Measurements from ENCODE around the gene NOL4L. TPM values are rescaled to one million over a fixed set of nuclear protein-coding genes. Genes with fewer than 3 reads are reported as not detected.

The NOL4L gene
- total and polyA plus RNA-seq, 8 donors, result 3.8 to 54.0 (median 15.0) TPM

DNA sequence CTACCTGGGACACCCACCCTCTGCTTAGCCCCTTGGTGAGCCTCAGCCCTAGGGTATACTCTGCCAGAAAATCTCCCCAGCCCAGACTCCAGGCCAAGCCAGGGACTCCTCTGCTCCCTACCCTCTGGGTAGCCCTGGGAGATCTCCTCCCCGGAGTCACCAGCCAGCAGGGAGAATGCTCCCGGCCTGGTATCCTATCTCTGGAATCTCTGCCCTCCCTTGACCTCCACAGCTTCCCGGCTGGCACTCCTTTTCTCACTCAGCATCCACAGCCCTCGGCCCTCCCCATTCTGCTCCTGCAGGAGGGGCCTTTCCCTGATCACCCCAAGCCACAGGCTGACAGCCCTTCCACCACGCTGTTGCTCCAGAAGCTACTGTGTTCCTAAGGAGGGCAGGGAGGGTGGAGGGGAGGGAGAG, 22.6 kb downstream of the NOL4L start:
- intact Hi-C loops (cut with DNase I; ENCODE audit: low total_unique reads), result no loop called here
- peaks cover 0 to 20% (median 0%) of the 10 kb centered on the region in 3 donors for H3K27me3 ChIP-seq

DNA sequence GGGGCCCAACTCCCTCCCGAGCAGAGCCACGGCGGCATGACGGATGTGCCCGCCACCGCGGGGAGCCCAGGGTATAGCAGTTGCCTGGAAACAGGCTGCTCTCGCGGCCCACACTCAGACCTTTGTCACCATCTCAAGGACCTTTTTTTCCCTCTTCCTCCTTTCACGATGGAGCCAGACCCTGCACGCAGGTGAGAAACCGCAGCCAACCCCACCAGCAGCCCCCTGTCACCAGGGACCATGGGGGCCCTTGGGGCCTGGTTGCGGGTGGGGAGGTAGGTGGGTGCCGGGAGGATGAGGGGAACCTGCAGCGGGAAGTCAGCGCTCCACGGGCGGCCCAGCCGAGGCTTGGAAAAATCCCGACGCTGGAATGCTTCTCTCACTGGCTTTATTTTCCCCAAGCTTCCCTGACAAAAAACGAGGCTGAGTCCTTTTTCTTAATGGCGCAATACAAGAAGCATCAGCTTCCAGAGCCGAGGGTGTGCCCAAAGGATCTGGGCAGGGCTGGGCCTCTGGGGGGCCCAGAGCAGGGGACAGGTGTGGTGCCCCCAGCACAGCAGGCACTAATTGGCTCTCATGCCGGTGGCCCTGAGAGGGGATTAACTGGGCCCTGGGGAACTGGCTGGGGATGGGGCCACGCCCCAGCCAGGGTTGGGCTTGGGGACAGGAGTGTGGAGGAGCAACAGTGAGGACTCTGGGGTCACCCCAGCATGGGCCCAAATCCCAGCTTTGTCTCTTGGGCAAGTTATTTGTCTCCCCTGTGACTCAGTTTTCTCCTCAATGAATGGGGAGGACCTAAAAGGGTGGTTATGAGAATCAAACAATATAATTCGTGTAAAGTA, 23.9 kb downstream of the NOL4L start:
- intact Hi-C loops (cut with DNase I; ENCODE audit: low total_unique reads), result no loop called here
- TF ChIP-seq, protein P1, sequence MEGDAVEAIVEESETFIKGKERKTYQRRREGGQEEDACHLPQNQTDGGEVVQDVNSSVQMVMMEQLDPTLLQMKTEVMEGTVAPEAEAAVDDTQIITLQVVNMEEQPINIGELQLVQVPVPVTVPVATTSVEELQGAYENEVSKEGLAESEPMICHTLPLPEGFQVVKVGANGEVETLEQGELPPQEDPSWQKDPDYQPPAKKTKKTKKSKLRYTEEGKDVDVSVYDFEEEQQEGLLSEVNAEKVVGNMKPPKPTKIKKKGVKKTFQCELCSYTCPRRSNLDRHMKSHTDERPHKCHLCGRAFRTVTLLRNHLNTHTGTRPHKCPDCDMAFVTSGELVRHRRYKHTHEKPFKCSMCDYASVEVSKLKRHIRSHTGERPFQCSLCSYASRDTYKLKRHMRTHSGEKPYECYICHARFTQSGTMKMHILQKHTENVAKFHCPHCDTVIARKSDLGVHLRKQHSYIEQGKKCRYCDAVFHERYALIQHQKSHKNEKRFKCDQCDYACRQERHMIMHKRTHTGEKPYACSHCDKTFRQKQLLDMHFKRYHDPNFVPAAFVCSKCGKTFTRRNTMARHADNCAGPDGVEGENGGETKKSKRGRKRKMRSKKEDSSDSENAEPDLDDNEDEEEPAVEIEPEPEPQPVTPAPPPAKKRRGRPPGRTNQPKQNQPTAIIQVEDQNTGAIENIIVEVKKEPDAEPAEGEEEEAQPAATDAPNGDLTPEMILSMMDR (IDR thresholded peaks at IDR 0.05), result no peak
- Histone ChIP-seq H3K36me3 (no peaks in the 10 kb centered on the region), H3K27me3 (peaks cover 0 to 23% (median 0%) of the 10 kb centered on the region in 3 donors), H3K27ac (peak overlapping the region in 2 of 5 donors; percentile 29 to 37), H3K4me3 (no peak overlapping the region), H3K9me3 (no peaks in the 10 kb centered on the region), H3K4me1 (peaks cover 0 to 9% (median 4%) of the 10 kb centered on the region in 4 donors)
- WGBS, 5 donors, result 33 to 40% (median 34%) methylated on average over 13 to 27 of the region's 27 CpGs
- DNase-seq, result peak in 1 of 2 donors; percentile 64

More for the DNA sequence above, 22.6 kb downstream of the NOL4L start:
- Histone ChIP-seq H3K27ac (no peak overlapping the region), H3K4me3 (no peak overlapping the region), H3K36me3 (no peaks in the 10 kb centered on the region), H3K4me1 (peaks cover 0 to 9% (median 4%) of the 10 kb centered on the region in 4 donors), H3K9me3 (no peaks in the 10 kb centered on the region)
- WGBS, 5 donors, result 26 to 49% (median 34%) methylated on average over 5 of the region's 5 CpGs
- no peak for TF ChIP-seq EP300 (IDR thresholded peaks at IDR 0.05)
- TF ChIP-seq, protein P1 (IDR thresholded peaks at IDR 0.05), result no peak
- no peak for TF ChIP-seq POLR2A (IDR thresholded peaks at IDR 0.05)
- no peak for TF ChIP-seq POLR2AphosphoS5 (IDR thresholded peaks at IDR 0.05)
- DNase-seq, result no peak

DNA sequence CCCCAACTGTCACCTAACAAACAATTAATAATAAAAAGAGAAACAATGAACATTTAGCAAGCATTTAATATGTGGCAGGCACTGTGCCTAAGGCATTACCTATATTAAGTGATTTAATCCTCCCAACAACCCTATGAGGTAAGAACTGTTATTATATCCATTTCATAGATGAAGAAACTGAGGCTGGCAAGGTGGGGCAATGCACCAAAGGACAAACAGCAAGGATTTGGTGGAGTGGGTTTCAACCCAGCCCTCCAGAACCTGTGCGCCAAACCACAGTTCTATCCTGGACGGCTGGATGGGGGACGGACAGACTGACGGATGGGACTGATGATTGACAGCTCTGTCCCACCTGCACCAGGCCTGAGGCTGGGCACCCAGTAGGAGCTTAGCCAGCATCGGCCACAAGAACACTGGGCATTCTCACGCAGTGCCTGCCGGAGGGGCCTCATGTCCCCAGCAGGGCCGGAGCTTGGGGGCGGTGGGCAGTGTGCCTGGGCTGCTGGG, 24.6 kb downstream of the NOL4L start:
- no peak for DNase-seq
- peak overlapping the region in 1 of 5 donors; percentile 29 for H3K27ac ChIP-seq
- H3K9me3 ChIP-seq, result no peaks in the 10 kb centered on the region
- 57 to 84% (median 75%) methylated on average over 6 to 9 of the region's 9 CpGs for WGBS, 5 donors
- intact Hi-C loops (cut with DNase I; ENCODE audit: low total_unique reads), result no loop called here
- H3K36me3 ChIP-seq, result no peaks in the 10 kb centered on the region
- peaks cover 0 to 23% (median 0%) of the 10 kb centered on the region in 3 donors for H3K27me3 ChIP-seq
- TF ChIP-seq POLR2AphosphoS5 (IDR thresholded peaks at IDR 0.05) (no peak), EP300 (IDR thresholded peaks at IDR 0.05) (no peak), POLR2A (IDR thresholded peaks at IDR 0.05) (no peak)
- TF ChIP-seq, protein P1 (IDR thresholded peaks at IDR 0.05), result no peak
- H3K4me3 ChIP-seq, result no peak overlapping the region
- peaks cover 0 to 9% (median 4%) of the 10 kb centered on the region in 4 donors for H3K4me1 ChIP-seq

GRCh38 chr20:32559753-32560380, 25.3 kb downstream of the NOL4L start:
- WGBS, 5 donors, result 79 to 90% (median 83%) methylated on average over 9 to 21 of the region's 21 CpGs
- H3K9me3 ChIP-seq, result no peaks in the 10 kb centered on the region
- TF ChIP-seq, protein P1 (IDR thresholded peaks at IDR 0.05), result no peak
- TF ChIP-seq EP300 (IDR thresholded peaks at IDR 0.05), result no peak
- H3K27ac ChIP-seq, result no peak overlapping the region
- H3K27me3 ChIP-seq, result peaks cover 0 to 23% (median 0%) of the 10 kb centered on the region in 3 donors
- intact Hi-C loops (cut with DNase I; ENCODE audit: low total_unique reads), result no loop called here
- H3K4me1 ChIP-seq, result peaks cover 0 to 9% (median 2%) of the 10 kb centered on the region in 4 donors
- no peaks in the 10 kb centered on the region for H3K36me3 ChIP-seq
- no peak overlapping the region for H3K4me3 ChIP-seq
- DNase-seq, result peak in 1 of 2 donors; percentile 41
